Lower leg skin (tissue), 4 donors: ENCODE results near the gene OR6P1. TPM values are rescaled to one million over a fixed set of nuclear protein-coding genes. Genes with fewer than 3 reads are reported as not detected.

Source experiments
- DNase-seq, 2 donors: peaks; one replicate each; pipeline ENCODE4 v3.0.0-alpha.2; 2019; ENCODE audit warnings: low spot score in 2 of 2
- H3K4me3 ChIP-seq: fragments of 200-600 bp; sonication (generic); 2 replicates; pipeline ENCODE4 v1.5.1; 2017; ENCODE audit warnings: mild to moderate bottlenecking, low read depth; ENCODE audit not compliant: poor library complexity, severe bottlenecking
- POLR2A ChIP-seq, 2 donors: fragments of 450-650 bp; IDR thresholded peaks; one replicate each; pipeline ENCODE4 v1.6.1; 2016 to 2017; ENCODE audit warnings: antibody characterized with exemption in 2 of 2, mild to moderate bottlenecking in 1 of 2, moderate library complexity in 1 of 2
- WGBS, 2 donors: methylation state at CpG; one replicate each; pipeline ENCODE4 v1.1.5; 2018; 5-methylcytosine and 5-hydroxymethylcytosine counted together
- intact Hi-C: fragments of 100-400 bp; cut with DNase I; formaldehyde crosslinking; loops from one replicate; pipeline ENCODE4 v1.15.0; 2023; ENCODE audit warnings: low total_unique reads
- total RNA-seq, 4 donors: library from RNA; depleted of rRNA; stranded (reverse); fragments of >200 nt; gene quantifications; one replicate each; pipeline ENCODE4 v1.1.0, GENCODE V29; 2016
- TF ChIP-seq, protein P1 (sequence below), 3 donors: fragments of 450-650 bp; IDR thresholded peaks; one replicate each; pipeline ENCODE4 v1.5.1; 2016; ENCODE audit warnings: antibody characterized with exemption in 3 of 3, mild to moderate bottlenecking in 3 of 3, moderate library complexity in 2 of 3

OR6P1 gene
- total RNA-seq, 4 donors from 2014 or later: not detected

GRCh38 chr1:158564608-158565007 lies 5.8 kb downstream of the OR6P1 start:
- TF ChIP-seq POLR2A (IDR thresholded peaks at IDR 0.05): no peak
- TF ChIP-seq, protein P1, sequence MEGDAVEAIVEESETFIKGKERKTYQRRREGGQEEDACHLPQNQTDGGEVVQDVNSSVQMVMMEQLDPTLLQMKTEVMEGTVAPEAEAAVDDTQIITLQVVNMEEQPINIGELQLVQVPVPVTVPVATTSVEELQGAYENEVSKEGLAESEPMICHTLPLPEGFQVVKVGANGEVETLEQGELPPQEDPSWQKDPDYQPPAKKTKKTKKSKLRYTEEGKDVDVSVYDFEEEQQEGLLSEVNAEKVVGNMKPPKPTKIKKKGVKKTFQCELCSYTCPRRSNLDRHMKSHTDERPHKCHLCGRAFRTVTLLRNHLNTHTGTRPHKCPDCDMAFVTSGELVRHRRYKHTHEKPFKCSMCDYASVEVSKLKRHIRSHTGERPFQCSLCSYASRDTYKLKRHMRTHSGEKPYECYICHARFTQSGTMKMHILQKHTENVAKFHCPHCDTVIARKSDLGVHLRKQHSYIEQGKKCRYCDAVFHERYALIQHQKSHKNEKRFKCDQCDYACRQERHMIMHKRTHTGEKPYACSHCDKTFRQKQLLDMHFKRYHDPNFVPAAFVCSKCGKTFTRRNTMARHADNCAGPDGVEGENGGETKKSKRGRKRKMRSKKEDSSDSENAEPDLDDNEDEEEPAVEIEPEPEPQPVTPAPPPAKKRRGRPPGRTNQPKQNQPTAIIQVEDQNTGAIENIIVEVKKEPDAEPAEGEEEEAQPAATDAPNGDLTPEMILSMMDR (IDR thresholded peaks at IDR 0.05): no peak
- intact Hi-C loops: no loop called here
- WGBS, 2 donors: 48 to 63% methylated on average over 2 of the region's 2 CpGs
- no peak for DNase-seq
- H3K4me3 ChIP-seq: no peak overlapping the region

- no peak for DNase-seq
- H3K4me3 ChIP-seq: no peak overlapping the region
- intact Hi-C loops: no loop called here
- 75 to 81% methylated on average over 2 of the region's 2 CpGs for WGBS, 2 donors
- TF ChIP-seq, protein P1 (IDR thresholded peaks at IDR 0.05): no peak
- no peak for TF ChIP-seq POLR2A (IDR thresholded peaks at IDR 0.05)
These were observed 6.5 kb downstream of the OR6P1 start for GRCh38 chr1:158563853-158564252.

GRCh38 chr1:158559696-158560095 lies 10.7 kb downstream of the OR6P1 start:
- intact Hi-C loops: no loop called here
- WGBS, 2 donors: 58 to 64% methylated on average over 1 of the region's 1 CpG
- no peak for DNase-seq
- TF ChIP-seq, protein P1 (IDR thresholded peaks at IDR 0.05): no peak
- no peak for TF ChIP-seq POLR2A (IDR thresholded peaks at IDR 0.05)
- no peak overlapping the region for H3K4me3 ChIP-seq

DNA sequence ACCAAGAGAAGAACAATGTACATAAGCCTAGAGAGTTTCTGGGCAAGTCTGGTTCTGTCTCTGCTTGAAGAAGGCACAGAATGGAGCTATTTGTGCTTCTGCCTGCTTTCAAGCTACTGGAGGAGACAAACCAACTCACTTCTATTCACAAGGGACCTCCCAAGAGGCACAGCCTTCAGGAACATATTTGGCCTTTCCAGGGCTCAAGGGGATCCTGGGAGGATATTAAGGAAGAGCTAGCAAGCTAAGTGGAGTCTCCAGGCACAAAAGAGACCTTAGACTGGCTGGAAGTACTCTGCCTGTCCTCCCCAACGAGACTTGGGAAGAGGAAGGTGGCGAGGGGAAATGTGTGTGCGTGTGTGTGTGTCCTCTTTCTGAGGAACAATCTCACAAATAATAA lies 16.0 kb downstream of the OR6P1 start, which contains the start of gene OR6Y1:
Gene OR6Y1 (minus strand): TSS at position 54 of the 400 bp plus-strand sequence. CDS start 6,300 bp downstream, outside the sequence.
- no peak for TF ChIP-seq POLR2A (IDR thresholded peaks at IDR 0.05)
- TF ChIP-seq, protein P1 (IDR thresholded peaks at IDR 0.05): no peak
- 70 to 71% methylated on average over 3 of the region's 3 CpGs for WGBS, 2 donors
- no peak within 1 kb of the TSS for H3K4me3 ChIP-seq

DNA sequence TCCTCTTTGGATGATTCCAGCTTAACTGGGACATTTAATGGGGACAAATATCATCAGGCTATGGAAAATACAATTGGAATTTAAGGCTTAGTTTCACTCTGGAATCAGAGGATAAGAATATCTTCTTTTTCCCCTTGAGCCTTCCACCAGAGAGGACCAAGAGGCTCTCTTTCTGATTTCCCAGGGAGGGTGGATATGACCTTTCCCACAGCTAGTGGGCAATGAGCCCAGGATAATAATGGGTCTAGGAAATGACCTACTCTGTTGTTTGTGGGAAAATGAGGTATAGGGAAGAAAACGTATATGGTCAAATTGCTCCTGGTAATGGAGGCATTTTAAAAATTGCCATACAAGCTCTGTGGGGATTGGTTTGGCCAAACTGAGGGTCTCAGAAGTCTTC lies 18.1 kb downstream of the OR6P1 start:
- H3K4me3 ChIP-seq: no peak overlapping the region
- 60 to 71% methylated on average over 1 of the region's 1 CpG for WGBS, 2 donors
- intact Hi-C loops: loop anchor here (2.0 kb wide), 1 partner anchor 45 kb away; no protein-coding TSS in a partner anchor
- TF ChIP-seq, protein P1 (IDR thresholded peaks at IDR 0.05): no peak
- no peak for TF ChIP-seq POLR2A (IDR thresholded peaks at IDR 0.05)
- no peak for DNase-seq

More for the DNA sequence above, 16.0 kb downstream of the OR6P1 start, which contains the start of gene OR6Y1:
- DNase-seq: no peak
- intact Hi-C loops: no loop called here

- 92 to 97% methylated on average over 2 of the region's 2 CpGs for WGBS, 2 donors
- no peak for DNase-seq
- H3K4me3 ChIP-seq: no peak overlapping the region
- intact Hi-C loops: no loop called here
- TF ChIP-seq, protein P1 (IDR thresholded peaks at IDR 0.05): no peak
- no peak for TF ChIP-seq POLR2A (IDR thresholded peaks at IDR 0.05)
These were observed 22.8 kb downstream of the OR6P1 start for GRCh38 chr1:158547533-158547932.
